Measurements from ENCODE around the gene SLIT3.
A peak's percentile ranks its signal among the peaks of the same experiment; 100 is the strongest.

The SLIT3 gene

GRCh38 chr5:168679515-168679920 lies 621.4 kb downstream of the SLIT3 start:
- no peak overlapping the region for H3K4me3 ChIP-seq (ENCODE audit: low read depth, low read length)
- TF ChIP-seq, protein P1, sequence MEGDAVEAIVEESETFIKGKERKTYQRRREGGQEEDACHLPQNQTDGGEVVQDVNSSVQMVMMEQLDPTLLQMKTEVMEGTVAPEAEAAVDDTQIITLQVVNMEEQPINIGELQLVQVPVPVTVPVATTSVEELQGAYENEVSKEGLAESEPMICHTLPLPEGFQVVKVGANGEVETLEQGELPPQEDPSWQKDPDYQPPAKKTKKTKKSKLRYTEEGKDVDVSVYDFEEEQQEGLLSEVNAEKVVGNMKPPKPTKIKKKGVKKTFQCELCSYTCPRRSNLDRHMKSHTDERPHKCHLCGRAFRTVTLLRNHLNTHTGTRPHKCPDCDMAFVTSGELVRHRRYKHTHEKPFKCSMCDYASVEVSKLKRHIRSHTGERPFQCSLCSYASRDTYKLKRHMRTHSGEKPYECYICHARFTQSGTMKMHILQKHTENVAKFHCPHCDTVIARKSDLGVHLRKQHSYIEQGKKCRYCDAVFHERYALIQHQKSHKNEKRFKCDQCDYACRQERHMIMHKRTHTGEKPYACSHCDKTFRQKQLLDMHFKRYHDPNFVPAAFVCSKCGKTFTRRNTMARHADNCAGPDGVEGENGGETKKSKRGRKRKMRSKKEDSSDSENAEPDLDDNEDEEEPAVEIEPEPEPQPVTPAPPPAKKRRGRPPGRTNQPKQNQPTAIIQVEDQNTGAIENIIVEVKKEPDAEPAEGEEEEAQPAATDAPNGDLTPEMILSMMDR (conservative IDR thresholded peaks at IDR 0.05; ENCODE audit: low read depth, low read length): peak; percentile 92
- peak; percentile 84 for DNase-seq (ENCODE audit: low read depth)

DNA sequence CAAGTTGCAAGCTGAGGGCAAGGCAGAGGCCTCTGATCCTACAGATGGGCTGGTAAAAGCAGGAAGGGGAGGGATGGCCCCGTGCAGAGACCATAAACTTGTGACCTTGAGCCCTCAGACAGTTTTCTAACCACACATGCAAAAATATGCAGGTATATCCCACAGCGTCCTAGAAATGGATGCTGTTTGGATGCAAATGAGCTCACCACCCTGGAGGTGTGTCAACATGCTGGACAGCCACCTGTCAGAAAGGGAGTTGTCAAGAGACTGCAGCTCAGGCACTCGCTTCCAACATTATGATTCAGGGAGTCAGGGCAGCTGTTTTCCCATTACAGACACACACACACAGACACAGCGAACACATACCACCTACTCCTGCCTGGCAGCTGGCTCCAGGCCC lies 624.4 kb downstream of the SLIT3 start:
- TF ChIP-seq, protein P1 (conservative IDR thresholded peaks at IDR 0.05; ENCODE audit: low read depth, low read length): no peak
- no peak for DNase-seq (ENCODE audit: low read depth)
- no peak overlapping the region for H3K4me3 ChIP-seq (ENCODE audit: low read depth, low read length)

GRCh38 chr5:168675883-168676408 lies 625.0 kb downstream of the SLIT3 start:
- DNase-seq (ENCODE audit: low read depth): no peak
- TF ChIP-seq, protein P1 (conservative IDR thresholded peaks at IDR 0.05; ENCODE audit: low read depth, low read length): no peak
- H3K4me3 ChIP-seq (ENCODE audit: low read depth, low read length): no peak overlapping the region

DNA sequence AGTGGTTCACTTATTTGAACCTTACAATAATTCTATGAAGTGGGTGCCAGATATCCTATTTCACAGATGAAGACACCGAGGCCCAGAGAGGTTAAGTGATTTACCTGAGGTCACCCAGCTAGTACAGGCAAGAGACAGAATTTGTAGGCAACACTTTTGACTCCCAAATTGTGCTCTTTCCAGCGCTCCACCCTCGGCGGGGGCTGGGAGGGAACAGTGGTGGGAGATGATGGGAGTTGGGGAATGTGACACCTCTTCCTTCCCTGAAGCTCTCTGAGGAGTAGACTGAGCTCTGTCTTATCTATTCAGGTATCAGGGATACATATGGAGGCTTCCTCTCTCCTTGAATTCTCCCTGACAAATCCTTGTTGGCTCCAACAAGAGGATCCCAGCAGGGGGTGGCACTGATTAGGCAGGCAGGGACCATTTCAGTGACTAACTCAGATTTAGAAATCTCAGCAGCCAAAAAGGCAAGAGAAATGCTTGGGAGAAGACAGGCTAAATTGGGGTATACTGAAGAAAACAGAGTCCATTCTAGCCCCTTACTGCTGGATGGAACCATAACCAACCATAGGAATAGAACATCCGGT lies 626.0 kb downstream of the SLIT3 start:
- no peak for DNase-seq (ENCODE audit: low read depth)
- TF ChIP-seq, protein P1 (conservative IDR thresholded peaks at IDR 0.05; ENCODE audit: low read depth, low read length): no peak
- H3K4me3 ChIP-seq (ENCODE audit: low read depth, low read length): no peak overlapping the region

DNA sequence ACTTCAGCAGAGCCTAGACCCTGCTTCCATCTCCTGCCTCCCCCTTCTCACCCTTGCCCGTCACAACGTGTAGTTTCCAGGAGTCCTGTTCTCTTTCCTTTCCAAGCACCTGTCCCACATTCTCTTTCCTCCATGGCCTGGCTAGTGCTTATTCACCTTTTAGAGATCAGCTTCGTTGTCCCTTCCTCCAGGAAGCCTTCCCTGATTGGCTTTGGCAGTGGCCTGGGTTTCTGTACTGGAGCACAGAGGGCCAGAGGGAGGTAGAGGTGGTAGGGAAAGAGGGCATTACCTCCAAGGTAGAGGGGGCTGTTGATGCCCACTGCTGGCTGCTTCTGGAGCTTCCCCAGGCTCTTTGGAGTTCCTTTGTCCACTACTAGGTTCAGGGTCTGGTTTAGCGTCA lies 628.1 kb downstream of the SLIT3 start:
- no peak for DNase-seq (ENCODE audit: low read depth)
- no peak overlapping the region for H3K4me3 ChIP-seq (ENCODE audit: low read depth, low read length)
- TF ChIP-seq, protein P1 (conservative IDR thresholded peaks at IDR 0.05; ENCODE audit: low read depth, low read length): no peak

GRCh38 chr5:168672016-168672415 lies 628.9 kb downstream of the SLIT3 start:
- TF ChIP-seq, protein P1 (conservative IDR thresholded peaks at IDR 0.05; ENCODE audit: low read depth, low read length): no peak
- DNase-seq (ENCODE audit: low read depth): no peak

More at GRCh38 chr5:168672016-168672415, 628.9 kb downstream of the SLIT3 start:
- H3K4me3 ChIP-seq (ENCODE audit: low read depth, low read length): no peak overlapping the region
